MCF 10A (cell line): Measurements from ENCODE around the gene DSTYK. TPM values are rescaled to one million over a fixed set of nuclear protein-coding genes. Genes with fewer than 3 reads are reported as not detected.

Experiments
- BruUV-seq: library from RNA; stranded (reverse); fragments of 400-500 nt; replicated peaks from 2 replicates; lab custom pipeline; 2021; lab: Mats Ljungman, UMichigan
- CTCF ChIA-PET: fragments of 300-600 bp; sonication (Branson Sonifier 250); formaldehyde crosslinking; extraction: SDS; loops from one replicate; lab custom pipeline; 2021; ENCODE audit warnings: antibody characterized with exemption, inconsistent platforms; lab: Yijun Ruan, JAX
- POLR2A ChIA-PET: fragments of 300-600, 350-650 bp; sonication (Branson Sonifier 250); formaldehyde crosslinking; extraction: SDS; loops from one replicate; lab custom pipeline; 2020; ENCODE audit warnings: antibody characterized with exemption, inconsistent platforms; lab: Yijun Ruan, JAX
- DNase-seq: peaks from one replicate; pipeline ENCODE4 v3.0.0-alpha.2; 2018; ENCODE audit not compliant: unreplicated experiment
- H3K27ac Mint-ChIP-seq: one replicate; pipeline ENCODE4 v1.8.0; 2022; ENCODE audit warnings: mild to moderate bottlenecking, low read depth, mixed read lengths; ENCODE audit not compliant: unreplicated experiment
- H3K27me3 Mint-ChIP-seq: one replicate; pipeline ENCODE4 v1.8.0; 2022; ENCODE audit warnings: mixed read lengths; ENCODE audit not compliant: insufficient read depth, unreplicated experiment
- H3K36me3 Mint-ChIP-seq: one replicate; pipeline ENCODE4 v1.8.0; 2022; ENCODE audit warnings: mild to moderate bottlenecking, moderate library complexity, mixed read lengths; ENCODE audit not compliant: insufficient read depth, unreplicated experiment
- H3K4me1 Mint-ChIP-seq: one replicate; pipeline ENCODE4 v1.8.0; 2022; ENCODE audit warnings: mixed read lengths; ENCODE audit not compliant: insufficient read depth, unreplicated experiment
- H3K4me3 Mint-ChIP-seq: one replicate; pipeline ENCODE4 v1.8.0; 2022; ENCODE audit warnings: mild to moderate bottlenecking, moderate library complexity, mixed read lengths; ENCODE audit not compliant: unreplicated experiment
- H3K9me3 Mint-ChIP-seq: one replicate; pipeline ENCODE4 v1.8.0; 2022; ENCODE audit warnings: mixed read lengths; ENCODE audit not compliant: unreplicated experiment
- CTCF ChIP-seq: fragments of 200-600 bp; IDR thresholded peaks from one replicate; pipeline ENCODE4 v1.8.0; 2022; ENCODE audit warnings: antibody characterized with exemption, mild to moderate bottlenecking; ENCODE audit not compliant: unreplicated experiment
- intact Hi-C: fragments of 100-400 bp; cut with micrococcal nuclease; formaldehyde crosslinking; loops from 2 replicates; pipeline ENCODE4 v1.14.1; 2022
- total RNA-seq: library from RNA; stranded (reverse); gene quantifications from 2 replicates; pipeline ENCODE4 v1.2.3, GENCODE V29; 2022

Gene DSTYK
- total RNA-seq, 1 experiment from 2014 or later = 18.4 TPM

- CTCF ChIA-PET = interaction anchor here (0.6 to 12.2 kb wide), 13 partner anchors 9 to 501 kb away, joined by 3 to 487 read pairs (median 6); no protein-coding TSS in a partner anchor
- DNase-seq = peak; percentile 91
- H3K27ac Mint-ChIP-seq = no peak within 1 kb of the TSS
- BruUV-seq = no TSS peak
- no peaks in the 10 kb centered on the region for H3K9me3 Mint-ChIP-seq
- TF ChIP-seq CTCF = no peak
- no peaks in the 10 kb centered on the region for H3K36me3 Mint-ChIP-seq
- POLR2A ChIA-PET = interaction anchor here (0.6 to 8.7 kb wide), 19 partner anchors 10 to 1099 kb away, joined by 3 to 121 read pairs (median 4); partner anchors contain the start of genes DSTYK and RBBP5
- H3K4me3 Mint-ChIP-seq = peak within 1 kb of the TSS; percentile 63
- intact Hi-C loops = loop anchor here (1.0 to 5.0 kb wide), 4 partner anchors 21 to 97 kb away; no protein-coding TSS in a partner anchor
- peaks cover 20% of the 10 kb centered on the region for H3K4me1 Mint-ChIP-seq
- no peaks in the 10 kb centered on the region for H3K27me3 Mint-ChIP-seq
These were observed 16.1 kb upstream of the DSTYK start, which contains the start of gene TMCC2 for GRCh38 chr1:205227584-205228013. TMCC2 (plus strand) TSS chr1:205227946; CDS start chr1:205228565, 619 bp downstream.

- ChIA-PET CTCF (interaction anchor here (0.7 to 12.2 kb wide), 12 partner anchors 10 to 298 kb away, joined by 3 to 487 read pairs (median 4); no protein-coding TSS in a partner anchor), POLR2A (interaction anchor here (0.6 to 8.7 kb wide), 15 partner anchors 10 to 783 kb away, joined by 3 to 121 read pairs (median 5); partner anchors contain the start of genes DSTYK and RBBP5)
- intact Hi-C loops = loop anchor here (5.0 kb wide), 1 partner anchor 85 kb away; no protein-coding TSS in a partner anchor
- TF ChIP-seq CTCF = no peak
- no peaks in the 10 kb centered on the region for H3K9me3 Mint-ChIP-seq
- no TSS peak for BruUV-seq
- peaks cover 20% of the 10 kb centered on the region for H3K4me1 Mint-ChIP-seq
- peak; percentile 99 for DNase-seq
- no peak overlapping the region for H3K27ac Mint-ChIP-seq
- peak overlapping the region; percentile 63 for H3K4me3 Mint-ChIP-seq
- H3K27me3 Mint-ChIP-seq = no peaks in the 10 kb centered on the region
- H3K36me3 Mint-ChIP-seq = no peaks in the 10 kb centered on the region
These were observed 15.5 kb upstream of the DSTYK start for GRCh38 chr1:205226868-205227583.

- intact Hi-C loops = loop anchor here (5.0 kb wide), 1 partner anchor 84 kb away; no protein-coding TSS in a partner anchor
- no peak overlapping the region for H3K27ac Mint-ChIP-seq
- H3K9me3 Mint-ChIP-seq = no peaks in the 10 kb centered on the region
- H3K4me1 Mint-ChIP-seq = peaks cover 20% of the 10 kb centered on the region
- ChIA-PET POLR2A (interaction anchor here (0.6 to 8.7 kb wide), 12 partner anchors 15 to 782 kb away, joined by 3 to 121 read pairs (median 4); partner anchors contain the start of genes DSTYK and RBBP5), CTCF (interaction anchor here (0.5 to 12.2 kb wide), 11 partner anchors 10 to 1913 kb away, joined by 3 to 487 read pairs (median 4); no protein-coding TSS in a partner anchor)
- H3K27me3 Mint-ChIP-seq = no peaks in the 10 kb centered on the region
- no peak overlapping the region for H3K4me3 Mint-ChIP-seq
- DNase-seq = peak; percentile 90
- TF ChIP-seq CTCF = no peak
- H3K36me3 Mint-ChIP-seq = no peaks in the 10 kb centered on the region
- BruUV-seq = no TSS peak
These were observed 14.6 kb upstream of the DSTYK start for GRCh38 chr1:205225901-205226765.
